ENCODE results near the gene ARHGAP26. TPM values are rescaled to one million over a fixed set of nuclear protein-coding genes. Genes with fewer than 3 reads are reported as not detected.

ARHGAP26 gene
- total RNA-seq, 1 experiment from 2014 or later: 65.5 TPM

- Histone ChIP-seq H3K27me3 (ENCODE audit: control insufficient read depth, insufficient read depth, low read length) (no peaks in the 10 kb centered on the region), H3K4me1 (ENCODE audit: control insufficient read depth, insufficient read depth, low read length) (peaks cover 4% of the 10 kb centered on the region; the same call in 1 of the 2 replicates), H3K27ac (ENCODE audit: low read length) (no peak overlapping the region), H3K9me3 (ENCODE audit: control insufficient read depth, insufficient read depth, low read depth, low read length) (no peaks in the 10 kb centered on the region), H3K36me3 (ENCODE audit: control insufficient read depth, insufficient read depth, low read length) (peaks cover 2% of the 10 kb centered on the region; the same call in 1 of the 2 replicates), H3K4me3 (ENCODE audit: low read depth in 2 of 2, low read length in 2 of 2) (no peak overlapping the region)
- ATAC-seq (peak; percentile 64), DNase-seq (ENCODE audit: low read depth, low spot score) (no peak)
- no TSS peak for BruUV-seq (replicated peaks)
- ChIA-PET POLR2A (no interaction called here), CTCF (no interaction called here)
- in situ Hi-C loops (cut with HindIII; ENCODE audit: low pct_unique_long_range_greater_than_20kb, low sequenced_read_pairs) (no loop called here), intact Hi-C loops (cut with micrococcal nuclease; ENCODE audit: unreplicated experiment) (no loop called here)
- TF ChIP-seq SIN3A (IDR thresholded peaks at IDR 0.05; ENCODE audit: borderline replicate concordance, insufficient read depth, low read depth, low read length) (no peak), CTCF (IDR thresholded peaks at IDR 0.05) (no peak), POLR2AphosphoS5 (IDR thresholded peaks at IDR 0.05; ENCODE audit: low read depth, low read length) (no peak), REST (IDR thresholded peaks at IDR 0.05; ENCODE audit: insufficient read depth in 1 of 2, low read depth in 2 of 2, low read length in 1 of 2) (no peak), TCF7L2 (IDR thresholded peaks at IDR 0.05; ENCODE audit: low read depth, low read length) (no peak)
Observed at GRCh38 chr5:142896325-142897007, 126.3 kb downstream of the ARHGAP26 start.

GRCh38 chr5:142897328-142897727 is 127.2 kb downstream of the ARHGAP26 start:
- DNase-seq (ENCODE audit: low read depth, low spot score) (no peak), ATAC-seq (no peak)
- BruUV-seq (replicated peaks): no TSS peak
- intact Hi-C loops (cut with micrococcal nuclease; ENCODE audit: unreplicated experiment) (no loop called here), in situ Hi-C loops (cut with HindIII; ENCODE audit: low pct_unique_long_range_greater_than_20kb, low sequenced_read_pairs) (no loop called here)
- peaks cover 4% of the 10 kb centered on the region; the same call in 1 of the 2 replicates for H3K4me1 ChIP-seq (ENCODE audit: control insufficient read depth, insufficient read depth, low read length)
- POLR2A ChIA-PET: no interaction called here
- no peak for TF ChIP-seq SIN3A (IDR thresholded peaks at IDR 0.05; ENCODE audit: borderline replicate concordance, insufficient read depth, low read depth, low read length)
- TF ChIP-seq POLR2AphosphoS5 (IDR thresholded peaks at IDR 0.05; ENCODE audit: low read depth, low read length): no peak
- no peak for TF ChIP-seq TCF7L2 (IDR thresholded peaks at IDR 0.05; ENCODE audit: low read depth, low read length)
- no peaks in the 10 kb centered on the region for H3K27me3 ChIP-seq (ENCODE audit: control insufficient read depth, insufficient read depth, low read length)
- H3K27ac ChIP-seq (ENCODE audit: low read length): no peak overlapping the region
- CTCF ChIA-PET: no interaction called here
- no peak overlapping the region for H3K4me3 ChIP-seq (ENCODE audit: low read depth in 2 of 2, low read length in 2 of 2)
- H3K9me3 ChIP-seq (ENCODE audit: control insufficient read depth, insufficient read depth, low read depth, low read length): no peaks in the 10 kb centered on the region
- H3K36me3 ChIP-seq (ENCODE audit: control insufficient read depth, insufficient read depth, low read length): peaks cover 5% of the 10 kb centered on the region; the same call in 1 of the 2 replicates

- in situ Hi-C loops (cut with HindIII; ENCODE audit: low pct_unique_long_range_greater_than_20kb, low sequenced_read_pairs) (no loop called here), intact Hi-C loops (cut with micrococcal nuclease; ENCODE audit: unreplicated experiment) (no loop called here)
- ATAC-seq: no peak
- no peak overlapping the region for H3K27ac ChIP-seq (ENCODE audit: low read length)
- H3K36me3 ChIP-seq (ENCODE audit: control insufficient read depth, insufficient read depth, low read length): peaks cover 5% of the 10 kb centered on the region; the same call in 1 of the 2 replicates
- H3K9me3 ChIP-seq (ENCODE audit: control insufficient read depth, insufficient read depth, low read depth, low read length): no peaks in the 10 kb centered on the region
- H3K27me3 ChIP-seq (ENCODE audit: control insufficient read depth, insufficient read depth, low read length): no peaks in the 10 kb centered on the region
- DNase-seq (ENCODE audit: low read depth, low spot score): no peak
- TF ChIP-seq POLR2AphosphoS5 (IDR thresholded peaks at IDR 0.05; ENCODE audit: low read depth, low read length) (no peak), TCF7L2 (IDR thresholded peaks at IDR 0.05; ENCODE audit: low read depth, low read length) (no peak), REST (IDR thresholded peaks at IDR 0.05; ENCODE audit: insufficient read depth in 1 of 2, low read depth in 2 of 2, low read length in 1 of 2) (no peak), CTCF (IDR thresholded peaks at IDR 0.05) (no peak), SIN3A (IDR thresholded peaks at IDR 0.05; ENCODE audit: borderline replicate concordance, insufficient read depth, low read depth, low read length) (no peak)
- no peak overlapping the region for H3K4me3 ChIP-seq (ENCODE audit: low read depth in 2 of 2, low read length in 2 of 2)
- BruUV-seq (replicated peaks): TSS peak; percentile 6
- H3K4me1 ChIP-seq (ENCODE audit: control insufficient read depth, insufficient read depth, low read length): peaks cover 2% of the 10 kb centered on the region; the same call in 1 of the 2 replicates
- ChIA-PET CTCF (no interaction called here), POLR2A (no interaction called here)
Observed at GRCh38 chr5:142900927-142901326, 130.8 kb downstream of the ARHGAP26 start.
